GM19395 (cell line): ENCODE results near the gene CDH11.

Source experiments
- ATAC-seq: cut with Tn5 transposase; IDR thresholded peaks from one replicate; pipeline ENCODE4 v1.9.1; 2021; ENCODE audit warnings: mild to moderate bottlenecking, moderate library complexity; ENCODE audit not compliant: unreplicated experiment

The CDH11 gene, protein sequence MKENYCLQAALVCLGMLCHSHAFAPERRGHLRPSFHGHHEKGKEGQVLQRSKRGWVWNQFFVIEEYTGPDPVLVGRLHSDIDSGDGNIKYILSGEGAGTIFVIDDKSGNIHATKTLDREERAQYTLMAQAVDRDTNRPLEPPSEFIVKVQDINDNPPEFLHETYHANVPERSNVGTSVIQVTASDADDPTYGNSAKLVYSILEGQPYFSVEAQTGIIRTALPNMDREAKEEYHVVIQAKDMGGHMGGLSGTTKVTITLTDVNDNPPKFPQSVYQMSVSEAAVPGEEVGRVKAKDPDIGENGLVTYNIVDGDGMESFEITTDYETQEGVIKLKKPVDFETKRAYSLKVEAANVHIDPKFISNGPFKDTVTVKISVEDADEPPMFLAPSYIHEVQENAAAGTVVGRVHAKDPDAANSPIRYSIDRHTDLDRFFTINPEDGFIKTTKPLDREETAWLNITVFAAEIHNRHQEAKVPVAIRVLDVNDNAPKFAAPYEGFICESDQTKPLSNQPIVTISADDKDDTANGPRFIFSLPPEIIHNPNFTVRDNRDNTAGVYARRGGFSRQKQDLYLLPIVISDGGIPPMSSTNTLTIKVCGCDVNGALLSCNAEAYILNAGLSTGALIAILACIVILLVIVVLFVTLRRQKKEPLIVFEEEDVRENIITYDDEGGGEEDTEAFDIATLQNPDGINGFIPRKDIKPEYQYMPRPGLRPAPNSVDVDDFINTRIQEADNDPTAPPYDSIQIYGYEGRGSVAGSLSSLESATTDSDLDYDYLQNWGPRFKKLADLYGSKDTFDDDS

DNA sequence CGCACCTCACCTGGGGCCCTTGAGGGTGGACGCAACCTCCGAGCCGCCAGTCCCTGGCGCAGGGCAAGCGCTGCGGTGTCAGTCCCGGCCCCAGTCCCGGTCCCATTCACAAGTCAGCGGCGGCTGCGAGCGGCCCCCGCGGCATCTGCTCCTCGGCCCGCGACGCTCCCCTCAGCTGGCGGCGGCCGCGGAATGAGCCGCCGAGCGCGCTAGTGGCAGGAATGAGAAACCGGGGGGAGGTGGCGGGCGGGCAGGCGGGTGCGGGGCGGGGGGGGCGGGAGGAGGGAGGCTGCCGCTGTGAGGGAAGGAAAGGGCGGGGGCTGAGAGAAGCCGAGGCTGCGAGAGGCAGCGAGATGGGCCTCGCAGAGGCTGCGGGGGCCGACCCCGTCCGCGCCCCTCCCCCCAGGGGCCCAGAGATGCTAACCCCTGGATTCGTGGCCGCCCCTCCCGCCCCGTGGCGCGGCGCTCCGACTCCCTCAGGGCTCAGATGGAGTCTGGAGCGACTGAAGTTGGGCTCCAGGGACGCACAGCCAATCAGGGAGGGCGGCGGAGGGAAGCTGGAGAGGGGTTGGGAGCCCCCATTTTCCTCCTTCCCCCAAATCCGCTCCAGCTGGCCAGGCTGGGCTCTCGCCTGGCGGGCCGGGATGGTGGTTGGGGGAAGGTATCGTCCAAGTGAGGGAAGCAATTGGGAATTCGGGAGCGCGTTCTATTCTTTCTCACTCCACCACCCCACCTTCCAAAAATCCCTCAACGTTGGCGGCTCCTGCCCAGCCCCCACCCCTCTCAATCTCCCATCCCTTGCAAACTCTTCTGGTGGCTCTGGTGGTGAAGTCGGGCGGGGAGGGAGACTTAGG, at the start of gene CDH11:
TSS of gene CDH11 (minus strand) at position 194 of the 854 bp plus-strand sequence. CDS start 117,194 bp downstream, outside the sequence.
- no peak for ATAC-seq

- ATAC-seq = no peak
Observed at GRCh38 chr16:65154321-65154720, 32.5 kb upstream of the CDH11 start.

- no peak for ATAC-seq
Observed at GRCh38 chr16:65153365-65154105, 31.7 kb upstream of the CDH11 start.

DNA sequence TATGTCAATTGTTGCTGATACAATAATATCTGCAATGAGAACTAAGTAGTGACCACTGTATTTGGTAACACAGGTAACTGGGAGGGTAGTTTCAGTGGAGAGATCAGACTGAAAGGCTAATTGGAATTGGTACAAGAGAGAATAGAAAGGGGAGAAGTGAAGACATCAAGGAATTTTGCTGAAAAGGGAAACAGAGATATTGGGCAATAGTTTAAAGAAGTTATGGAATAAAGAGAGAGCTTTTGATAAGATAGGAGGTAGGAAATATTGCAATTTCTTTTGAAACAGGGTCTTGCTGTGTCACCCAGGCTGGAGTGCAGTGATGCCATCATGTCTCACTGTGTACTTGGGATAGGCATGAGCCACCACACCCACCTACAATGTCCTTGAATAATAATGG, 26.9 kb upstream of the CDH11 start:
- no peak for ATAC-seq

GRCh38 chr16:65142276-65142675, 20.4 kb upstream of the CDH11 start:
- no peak for ATAC-seq

DNA sequence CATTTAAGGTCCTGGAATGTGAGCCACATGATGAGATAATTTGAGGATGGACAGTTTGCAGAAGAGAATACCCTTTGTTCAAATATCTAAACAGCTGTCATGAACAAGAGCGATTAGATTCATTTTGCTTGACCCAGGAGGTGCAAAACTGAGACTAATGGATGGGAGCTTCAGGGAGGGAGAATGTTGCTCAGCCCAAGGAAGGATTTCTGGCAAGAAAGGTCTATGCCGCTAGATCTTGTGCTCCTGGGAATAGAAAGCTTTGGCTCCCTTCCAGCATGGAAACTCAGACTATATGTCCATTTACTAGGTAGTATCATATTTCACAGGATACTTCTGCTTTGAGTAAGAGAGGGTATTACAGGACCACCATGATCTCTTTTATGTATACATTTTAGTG, 14.8 kb upstream of the CDH11 start:
- no peak for ATAC-seq

DNA sequence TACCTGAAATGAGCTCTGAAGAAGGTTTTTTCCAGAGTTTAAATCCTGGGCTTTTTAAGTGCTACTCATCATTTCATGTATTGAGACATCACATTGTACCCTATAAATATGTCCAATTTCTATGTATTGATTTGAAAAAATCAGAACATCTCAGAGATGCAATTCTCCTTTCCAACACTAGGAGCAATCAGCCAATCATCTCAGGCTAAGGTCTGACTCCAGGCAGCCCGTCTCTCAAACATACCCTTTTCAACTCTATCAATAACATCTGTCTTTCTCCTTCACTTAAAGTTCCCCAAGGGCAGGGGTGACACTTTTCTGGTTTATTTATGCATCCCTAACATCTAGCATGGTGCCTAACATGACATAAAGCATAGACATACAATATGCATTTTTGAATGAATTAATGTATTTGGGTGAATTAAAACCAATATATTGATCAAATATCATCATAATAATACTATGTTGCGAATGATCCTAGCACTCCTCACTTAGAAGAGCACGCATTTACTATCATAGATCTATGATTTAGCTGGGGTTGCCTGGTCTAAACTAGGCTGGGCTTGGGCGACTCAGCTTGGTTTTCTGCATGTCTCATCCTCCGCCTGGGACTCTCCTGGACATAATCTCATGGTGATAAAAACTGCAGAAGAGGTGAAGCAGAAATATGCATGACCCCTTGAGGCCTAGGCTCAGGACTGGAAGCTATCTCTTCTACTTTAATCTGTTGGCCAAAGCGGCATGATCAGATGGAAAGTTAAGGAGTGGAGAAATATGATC, 5.2 kb upstream of the CDH11 start:
- ATAC-seq = no peak

- no peak for ATAC-seq
Observed at GRCh38 chr16:65125871-65126270, 4.0 kb upstream of the CDH11 start.

GRCh38 chr16:65125322-65125721, 3.5 kb upstream of the CDH11 start:
- no peak for ATAC-seq

DNA sequence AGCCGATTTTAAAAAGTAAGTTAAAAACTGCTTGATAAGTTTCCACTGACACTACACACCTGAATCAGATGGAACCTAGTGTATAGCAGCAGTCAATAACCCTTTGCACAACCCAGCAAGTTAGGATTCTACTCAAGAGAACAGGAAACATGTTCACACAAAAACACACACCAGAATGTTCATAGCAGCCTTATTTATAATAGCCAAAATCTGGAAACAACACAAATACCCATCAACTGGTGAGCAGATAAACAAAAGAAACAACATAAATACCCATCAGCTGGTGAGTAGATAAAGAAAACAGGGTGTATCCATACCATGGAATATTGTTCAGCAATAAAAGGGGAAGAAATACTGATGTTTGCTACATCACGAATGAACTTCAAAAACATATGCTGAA, 2.7 kb upstream of the CDH11 start:
- ATAC-seq = no peak

- no peak for ATAC-seq
Observed at GRCh38 chr16:65124212-65124548, 2.3 kb upstream of the CDH11 start.

GRCh38 chr16:65123396-65124211, 1.7 kb upstream of the CDH11 start:
- ATAC-seq = no peak

- no peak for ATAC-seq
Observed at GRCh38 chr16:65122724-65123395, 997 bp upstream of the CDH11 start.

- no peak for ATAC-seq
Observed at GRCh38 chr16:65120831-65121721, 787 bp downstream of the CDH11 start.

DNA sequence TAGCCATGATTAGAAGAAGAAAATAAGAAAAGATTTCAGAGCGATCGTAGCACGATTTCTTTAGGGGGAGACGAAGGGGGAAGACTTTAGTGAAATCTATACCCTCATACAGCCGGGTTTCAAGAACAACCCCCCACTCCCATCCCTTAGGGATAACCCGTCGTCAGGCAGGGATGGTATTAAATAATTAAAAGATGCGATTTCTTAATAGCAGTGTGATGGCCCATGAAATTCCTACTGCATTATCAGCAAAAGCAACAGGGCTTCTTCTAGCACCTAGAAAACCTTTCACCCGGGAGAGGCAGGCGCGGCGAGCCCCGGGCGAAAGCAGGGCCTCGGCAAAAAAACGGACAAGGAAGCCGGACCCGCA, 1.4 kb downstream of the CDH11 start:
- no peak for ATAC-seq

- no peak for ATAC-seq
Observed at GRCh38 chr16:65119901-65120401, 1.9 kb downstream of the CDH11 start.

DNA sequence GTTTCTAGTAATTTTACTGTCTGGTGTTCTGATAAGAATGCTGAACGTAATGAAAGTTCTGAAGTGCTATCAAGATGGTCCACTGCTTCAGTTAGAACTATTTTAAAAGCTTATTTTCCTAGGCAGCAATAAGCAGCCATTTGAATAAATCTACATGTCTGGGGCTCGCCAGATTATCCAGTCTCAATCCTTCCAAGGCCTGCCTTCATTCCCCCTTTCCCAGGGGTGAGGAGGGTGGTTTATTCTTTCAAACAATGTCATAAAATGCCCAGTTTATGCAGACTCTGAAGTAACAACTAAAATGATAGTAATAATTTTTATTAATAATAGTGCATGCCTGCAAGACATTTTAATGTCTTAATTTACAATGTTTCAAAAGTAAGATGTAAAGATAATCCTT, 2.4 kb downstream of the CDH11 start:
- no peak for ATAC-seq
